OCI-LY7 (cell line): Measurements from ENCODE around the gene SLC35E1. TPM values are rescaled to one million over a fixed set of nuclear protein-coding genes. Genes with fewer than 3 reads are reported as not detected.

Experiments
- BruUV-seq: library from RNA; stranded (reverse); fragments of 400-500 nt; replicated peaks from 2 replicates; lab custom pipeline; 2021; lab: Mats Ljungman, UMichigan
- CTCF ChIA-PET: fragments of 300-600 bp; sonication (Branson Sonifier 250); formaldehyde crosslinking; loops from one replicate; lab custom pipeline; 2022; ENCODE audit warnings: antibody characterized with exemption; ENCODE audit not compliant: unreplicated experiment; lab: Charles Lee
- POLR2A ChIA-PET: fragments of 300-600 bp; sonication (Branson Sonifier 250); formaldehyde crosslinking; loops from one replicate; lab custom pipeline; 2022; ENCODE audit warnings: antibody characterized with exemption; lab: Charles Lee
- DNase-seq: peaks from one replicate; pipeline ENCODE4 v3.0.0-alpha.2; 2015; ENCODE audit warnings: low spot score
- H2AFZ ChIP-seq: fragments of 200-600 bp; sonication (generic), shearing (Covaris generic); 2 replicates; pipeline ENCODE4 v1.6.1; 2014; ENCODE audit warnings: mild to moderate bottlenecking, antibody characterized with exemption, low read length, moderate library complexity
- H3K27ac ChIP-seq: fragments of 200-600 bp; sonication (generic); 2 replicates; pipeline ENCODE4 v1.5.1; 2014; ENCODE audit warnings: mixed run types, low read depth, mild to moderate bottlenecking, moderate library complexity, low read length, inconsistent platforms; ENCODE audit not compliant: poor library complexity, severe bottlenecking
- H3K36me3 ChIP-seq: fragments of 200-600 bp; sonication (generic); 2 replicates; pipeline ENCODE4 v1.6.1; 2014; ENCODE audit warnings: mild to moderate bottlenecking, antibody characterized with exemption, low read length, moderate library complexity, mixed read lengths; ENCODE audit not compliant: insufficient read depth
- H3K4me1 ChIP-seq: fragments of 200-600 bp; sonication (generic); 2 replicates; pipeline ENCODE4 v1.5.1; 2014; ENCODE audit warnings: mild to moderate bottlenecking, low read length; ENCODE audit not compliant: insufficient read depth, poor library complexity, severe bottlenecking
- H3K4me2 ChIP-seq: fragments of 200-600 bp; sonication (generic); 2 replicates; pipeline ENCODE4 v1.6.1; 2014; ENCODE audit warnings: mild to moderate bottlenecking, low read length
- H3K4me3 ChIP-seq: fragments of 200-600 bp; sonication (generic); 2 replicates; pipeline ENCODE4 v1.5.1; 2014; ENCODE audit warnings: mild to moderate bottlenecking, low read depth, low read length; ENCODE audit not compliant: poor library complexity, severe bottlenecking
- H3K79me2 ChIP-seq: fragments of 200-600 bp; sonication (generic); 2 replicates; pipeline ENCODE4 v1.6.1; 2016; ENCODE audit warnings: low read depth, mild to moderate bottlenecking, low read length, moderate library complexity, mixed read lengths; ENCODE audit not compliant: insufficient read depth
- H3K9me2 ChIP-seq: fragments of 200-600 bp; sonication (generic); 2 replicates; pipeline ENCODE4 v1.6.1; 2016; ENCODE audit warnings: mild to moderate bottlenecking, low read length, mixed read lengths; ENCODE audit not compliant: insufficient read depth
- H3K9me3 ChIP-seq: fragments of 200-600 bp; sonication (generic); 2 replicates; pipeline ENCODE4 v1.6.1; 2014; ENCODE audit warnings: mild to moderate bottlenecking, mixed run types, low read length, mixed read lengths
- H4K20me1 ChIP-seq: fragments of 200-600 bp; sonication (generic); 2 replicates; pipeline ENCODE4 v1.6.1; 2014; ENCODE audit warnings: mild to moderate bottlenecking, antibody characterized with exemption, low read length, moderate library complexity, mixed read lengths; ENCODE audit not compliant: insufficient read depth
- EZH2phosphoT487 ChIP-seq: fragments of 200-600 bp; sonication (generic); IDR thresholded peaks from 2 replicates; pipeline ENCODE4 v1.6.1; 2018; ENCODE audit warnings: low read depth, borderline replicate concordance, mild to moderate bottlenecking, mixed run types, antibody characterized with exemption, low read length, moderate library complexity, mixed read lengths
- intact Hi-C: fragments of 100-400 bp; cut with micrococcal nuclease; formaldehyde crosslinking; loops from one replicate; pipeline ENCODE4 v1.10.0; 2022; ENCODE audit not compliant: unreplicated experiment
- total RNA-seq, 2 experiments: library from RNA; depleted of rRNA in 1 of 2; stranded (reverse); fragments of >200 nt in 1 of 2; shearing (Covaris generic) in 1 of 2; gene quantifications; 2 replicates each; pipeline ENCODE4 v1.2.3, GENCODE V29; 2014 to 2022
- TF ChIP-seq, protein P1 (sequence below): fragments of 200-600 bp; sonication (generic); conservative IDR thresholded peaks from 2 replicates; pipeline ENCODE4 v1.5.1; 2014; ENCODE audit warnings: mild to moderate bottlenecking, antibody characterized with exemption, low read length, moderate library complexity, mixed read lengths

SLC35E1 gene
- total RNA-seq, 2 experiments from 2014 or later = 21.1 to 41.2 TPM

- no TSS peak for BruUV-seq
- Histone ChIP-seq H3K4me2 (peak overlapping the region; percentile 84), H3K27ac (no peak overlapping the region), H3K36me3 (peaks cover 63% of the 10 kb centered on the region), H3K4me1 (peaks cover 26% of the 10 kb centered on the region), H3K79me2 (peaks cover 46% of the 10 kb centered on the region), H3K9me2 (no peaks in the 10 kb centered on the region), H2AFZ (no peak overlapping the region), H3K9me3 (no peaks in the 10 kb centered on the region), H4K20me1 (no peaks in the 10 kb centered on the region; the same call in 1 of the 2 replicates), H3K4me3 (peak overlapping the region; percentile 83)
- TF ChIP-seq, protein P1, sequence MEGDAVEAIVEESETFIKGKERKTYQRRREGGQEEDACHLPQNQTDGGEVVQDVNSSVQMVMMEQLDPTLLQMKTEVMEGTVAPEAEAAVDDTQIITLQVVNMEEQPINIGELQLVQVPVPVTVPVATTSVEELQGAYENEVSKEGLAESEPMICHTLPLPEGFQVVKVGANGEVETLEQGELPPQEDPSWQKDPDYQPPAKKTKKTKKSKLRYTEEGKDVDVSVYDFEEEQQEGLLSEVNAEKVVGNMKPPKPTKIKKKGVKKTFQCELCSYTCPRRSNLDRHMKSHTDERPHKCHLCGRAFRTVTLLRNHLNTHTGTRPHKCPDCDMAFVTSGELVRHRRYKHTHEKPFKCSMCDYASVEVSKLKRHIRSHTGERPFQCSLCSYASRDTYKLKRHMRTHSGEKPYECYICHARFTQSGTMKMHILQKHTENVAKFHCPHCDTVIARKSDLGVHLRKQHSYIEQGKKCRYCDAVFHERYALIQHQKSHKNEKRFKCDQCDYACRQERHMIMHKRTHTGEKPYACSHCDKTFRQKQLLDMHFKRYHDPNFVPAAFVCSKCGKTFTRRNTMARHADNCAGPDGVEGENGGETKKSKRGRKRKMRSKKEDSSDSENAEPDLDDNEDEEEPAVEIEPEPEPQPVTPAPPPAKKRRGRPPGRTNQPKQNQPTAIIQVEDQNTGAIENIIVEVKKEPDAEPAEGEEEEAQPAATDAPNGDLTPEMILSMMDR = no peak
- TF ChIP-seq EZH2phosphoT487 = no peak
- ChIA-PET CTCF (interaction anchor here (1.5 kb wide), 1 partner anchor 44 kb away, joined by 4 read pairs; no protein-coding TSS in a partner anchor), POLR2A (interaction anchor here (0.6 to 1.8 kb wide), 3 partner anchors 14 to 110 kb away, joined by 3 to 11 read pairs (median 3); no protein-coding TSS in a partner anchor)
- DNase-seq = no peak
- intact Hi-C loops = loop anchor here (2.0 kb wide), 1 partner anchor 56 kb away; the partner anchor contains the start of gene MED26
Measured at GRCh38 chr19:16573296-16573695, 1.1 kb upstream of the SLC35E1 start.

GRCh38 chr19:16571822-16572331 is 338 bp downstream of the SLC35E1 start:
- peak overlapping the region; percentile 83 for H3K4me3 ChIP-seq
- intact Hi-C loops = loop anchor here (1.0 to 2.0 kb wide), 3 partner anchors 15 to 57 kb away; partner anchors contain the start of gene MED26
- H3K36me3 ChIP-seq = peaks cover 62% of the 10 kb centered on the region
- peaks cover 38% of the 10 kb centered on the region for H3K79me2 ChIP-seq
- H3K4me2 ChIP-seq = peak overlapping the region; percentile 94
- no peaks in the 10 kb centered on the region for H4K20me1 ChIP-seq
- CTCF ChIA-PET = no interaction called here
- H3K27ac ChIP-seq = peak overlapping the region; percentile 26
- TF ChIP-seq EZH2phosphoT487 = no peak
- TF ChIP-seq, protein P1 = no peak
- no TSS peak for BruUV-seq
- POLR2A ChIA-PET = interaction anchor here (0.6 to 1.3 kb wide), 3 partner anchors 13 to 21 kb away, joined by 3 read pairs; no protein-coding TSS in a partner anchor
- H3K9me3 ChIP-seq = no peaks in the 10 kb centered on the region
- H2AFZ ChIP-seq = peak overlapping the region; percentile 52; the same call in 1 of the 2 replicates
- DNase-seq = peak; percentile 62
- H3K9me2 ChIP-seq = no peaks in the 10 kb centered on the region
- H3K4me1 ChIP-seq = peaks cover 26% of the 10 kb centered on the region

- peak overlapping the region; percentile 94 for H3K4me2 ChIP-seq
- no peaks in the 10 kb centered on the region for H3K9me3 ChIP-seq
- POLR2A ChIA-PET = interaction anchor here (0.6 to 1.3 kb wide), 3 partner anchors 13 to 20 kb away, joined by 3 read pairs; no protein-coding TSS in a partner anchor
- TF ChIP-seq, protein P1 = no peak
- TF ChIP-seq EZH2phosphoT487 = no peak
- no peak overlapping the region for H2AFZ ChIP-seq
- no TSS peak for BruUV-seq
- H3K4me3 ChIP-seq = peak overlapping the region; percentile 83
- no peaks in the 10 kb centered on the region for H3K9me2 ChIP-seq
- peak overlapping the region; percentile 26 for H3K27ac ChIP-seq
- peak; percentile 22 for DNase-seq
- H3K36me3 ChIP-seq = peaks cover 62% of the 10 kb centered on the region
- H3K79me2 ChIP-seq = peaks cover 38% of the 10 kb centered on the region
- CTCF ChIA-PET = no interaction called here
- no peaks in the 10 kb centered on the region for H4K20me1 ChIP-seq
- H3K4me1 ChIP-seq = peaks cover 26% of the 10 kb centered on the region
- intact Hi-C loops = no loop called here
Measured at GRCh38 chr19:16571283-16571682, 932 bp downstream of the SLC35E1 start.
